ENCODE results near the gene TNF. TPM values are rescaled to one million over a fixed set of nuclear protein-coding genes. Genes with fewer than 3 reads are reported as not detected.

Gene TNF
- total RNA-seq, 2 experiments from 2014 or later: 89.2 to 92.5 TPM

- POLR2A ChIA-PET: interaction anchor here (0.6 to 6.0 kb wide), 51 partner anchors 10 to 1311 kb away, joined by 3 to 97 read pairs (median 4); partner anchors contain the start of genes AIF1, C6orf47, CSNK2B and DXO
- H3K27ac Mint-ChIP-seq: peak within 1 kb of the TSS; percentile 95
- TF ChIP-seq, protein P1, sequence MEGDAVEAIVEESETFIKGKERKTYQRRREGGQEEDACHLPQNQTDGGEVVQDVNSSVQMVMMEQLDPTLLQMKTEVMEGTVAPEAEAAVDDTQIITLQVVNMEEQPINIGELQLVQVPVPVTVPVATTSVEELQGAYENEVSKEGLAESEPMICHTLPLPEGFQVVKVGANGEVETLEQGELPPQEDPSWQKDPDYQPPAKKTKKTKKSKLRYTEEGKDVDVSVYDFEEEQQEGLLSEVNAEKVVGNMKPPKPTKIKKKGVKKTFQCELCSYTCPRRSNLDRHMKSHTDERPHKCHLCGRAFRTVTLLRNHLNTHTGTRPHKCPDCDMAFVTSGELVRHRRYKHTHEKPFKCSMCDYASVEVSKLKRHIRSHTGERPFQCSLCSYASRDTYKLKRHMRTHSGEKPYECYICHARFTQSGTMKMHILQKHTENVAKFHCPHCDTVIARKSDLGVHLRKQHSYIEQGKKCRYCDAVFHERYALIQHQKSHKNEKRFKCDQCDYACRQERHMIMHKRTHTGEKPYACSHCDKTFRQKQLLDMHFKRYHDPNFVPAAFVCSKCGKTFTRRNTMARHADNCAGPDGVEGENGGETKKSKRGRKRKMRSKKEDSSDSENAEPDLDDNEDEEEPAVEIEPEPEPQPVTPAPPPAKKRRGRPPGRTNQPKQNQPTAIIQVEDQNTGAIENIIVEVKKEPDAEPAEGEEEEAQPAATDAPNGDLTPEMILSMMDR (IDR thresholded peaks at IDR 0.05): no peak
- H3K36me3 Mint-ChIP-seq (ENCODE audit: low read depth): peaks cover 40% of the 10 kb centered on the region
- intact Hi-C loops (cut with micrococcal nuclease): loop anchor here (2.0 to 10.0 kb wide), 3 partner anchors 49 to 193 kb away; partner anchors contain the start of genes C6orf47, CLIC1, CSNK2B and GPANK1
- CTCF ChIA-PET: interaction anchor here (1.0 to 56.2 kb wide), 10 partner anchors 9 to 142 kb away, joined by 5 to 2542 read pairs (median 6); partner anchors contain the start of genes LST1, LTB, NCR3 and TNF
- H3K27me3 Mint-ChIP-seq: no peaks in the 10 kb centered on the region
- H3K9me3 Mint-ChIP-seq: no peaks in the 10 kb centered on the region
- H3K4me3 Mint-ChIP-seq: peak within 1 kb of the TSS; percentile 81
- peak; percentile 79 for ATAC-seq
- H3K4me1 Mint-ChIP-seq (ENCODE audit: low read depth): peaks cover 43% of the 10 kb centered on the region
- peak; percentile 95 for DNase-seq
Observed at GRCh38 chr6:31541658-31542521, 33.5 kb upstream of the TNF start, which contains the start of gene DDX39B. Gene DDX39B (minus strand): TSS chr6:31542003. CDS start chr6:31540532, 1,471 bp downstream.

DNA sequence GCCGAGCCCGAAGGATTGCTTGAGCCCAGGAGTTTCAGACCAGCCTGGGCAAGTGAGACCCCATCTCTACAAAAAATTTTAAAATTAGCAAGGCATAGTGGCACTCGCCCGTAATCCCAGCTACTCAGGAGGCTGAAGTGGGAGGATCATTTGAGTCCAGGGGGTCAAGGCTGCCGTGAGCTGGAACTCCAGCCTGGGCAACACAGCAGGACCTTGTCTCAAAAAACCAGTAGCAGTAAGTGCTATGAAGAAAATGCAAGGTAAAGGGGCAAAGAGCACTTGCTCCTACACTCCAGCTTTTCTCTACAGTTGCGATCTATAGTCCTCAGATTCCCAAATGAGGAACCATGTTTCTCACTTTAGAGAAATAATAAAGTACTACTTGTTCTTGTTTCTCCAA, 31.7 kb upstream of the TNF start:
- H3K27ac Mint-ChIP-seq: no peak overlapping the region
- intact Hi-C loops (cut with micrococcal nuclease): loop anchor here (10.0 kb wide), 2 partner anchors 121 to 191 kb away; partner anchors contain the start of genes C6orf47, CLIC1, CSNK2B and GPANK1
- peak overlapping the region; percentile 81 for H3K4me3 Mint-ChIP-seq
- TF ChIP-seq, protein P1 (IDR thresholded peaks at IDR 0.05): no peak
- peaks cover 31% of the 10 kb centered on the region for H3K36me3 Mint-ChIP-seq (ENCODE audit: low read depth)
- H3K9me3 Mint-ChIP-seq: no peaks in the 10 kb centered on the region
- no peak for DNase-seq
- POLR2A ChIA-PET: interaction anchor here (0.6 to 6.0 kb wide), 6 partner anchors 9 to 121 kb away, joined by 3 to 97 read pairs (median 4); partner anchors contain the start of genes GPANK1, LTB and TNF
- ATAC-seq: no peak
- H3K27me3 Mint-ChIP-seq: no peaks in the 10 kb centered on the region
- H3K4me1 Mint-ChIP-seq (ENCODE audit: low read depth): peaks cover 41% of the 10 kb centered on the region
- CTCF ChIA-PET: interaction anchor here (1.0 to 56.2 kb wide), 5 partner anchors 7 to 51 kb away, joined by 3 to 2542 read pairs (median 8); partner anchors contain the start of genes LST1, LTB, NCR3 and TNF

- no peak for ATAC-seq
- no peak overlapping the region for H3K4me3 Mint-ChIP-seq
- POLR2A ChIA-PET: interaction anchor here (1.1 to 5.0 kb wide), 3 partner anchors 31 to 53 kb away, joined by 5 to 57 read pairs (median 32); partner anchors contain the start of genes NCR3 and TNF
- CTCF ChIA-PET: interaction anchor here (1.0 to 56.2 kb wide), 3 partner anchors 47 to 145 kb away, joined by 3 to 2542 read pairs (median 8); partner anchors contain the start of genes LST1, LTB, NCR3 and TNF
- H3K27ac Mint-ChIP-seq: no peak overlapping the region
- DNase-seq: no peak
- H3K36me3 Mint-ChIP-seq (ENCODE audit: low read depth): peaks cover 30% of the 10 kb centered on the region
- intact Hi-C loops (cut with micrococcal nuclease): loop anchor here (5.0 to 10.0 kb wide), 3 partner anchors 38 to 190 kb away; partner anchors contain the start of genes C6orf47, CLIC1, CSNK2B and GPANK1
- no peaks in the 10 kb centered on the region for H3K27me3 Mint-ChIP-seq
- TF ChIP-seq, protein P1 (IDR thresholded peaks at IDR 0.05): no peak
- H3K4me1 Mint-ChIP-seq (ENCODE audit: low read depth): peaks cover 37% of the 10 kb centered on the region
- H3K9me3 Mint-ChIP-seq: no peaks in the 10 kb centered on the region
Observed at GRCh38 chr6:31544676-31545075, 30.7 kb upstream of the TNF start.

- TF ChIP-seq, protein P1 (IDR thresholded peaks at IDR 0.05): no peak
- Mint-ChIP-seq H3K36me3 (ENCODE audit: low read depth) (peaks cover 24% of the 10 kb centered on the region), H3K27me3 (no peaks in the 10 kb centered on the region), H3K4me3 (no peak overlapping the region), H3K27ac (no peak overlapping the region), H3K9me3 (no peaks in the 10 kb centered on the region), H3K4me1 (ENCODE audit: low read depth) (peaks cover 35% of the 10 kb centered on the region)
- ChIA-PET CTCF (interaction anchor here (0.9 to 56.2 kb wide), 5 partner anchors 14 to 112 kb away, joined by 3 to 2542 read pairs (median 7); partner anchors contain the start of genes LST1, LTB, MICB and NCR3), POLR2A (interaction anchor here (1.1 to 5.0 kb wide), 5 partner anchors 31 to 78 kb away, joined by 3 to 57 read pairs (median 8); partner anchors contain the start of genes LTB, NCR3 and TNF)
- intact Hi-C loops (cut with micrococcal nuclease): loop anchor here (5.0 to 10.0 kb wide), 3 partner anchors 37 to 190 kb away; partner anchors contain the start of genes C6orf47, CLIC1, CSNK2B and GPANK1
- ATAC-seq (no peak), DNase-seq (no peak)
Observed at GRCh38 chr6:31545291-31545690, 30.1 kb upstream of the TNF start.

All from activated CD8-positive, alpha-beta T cell treated with anti-CD3 and anti-CD28 coated beads for 36 hours (primary cell).